Umbilical cord (tissue), 2 donors: ENCODE measurements around the gene C11orf91. TPM values are rescaled to one million over a fixed set of nuclear protein-coding genes. Genes with fewer than 3 reads are reported as not detected.
"Not testable (repeated sequence)": the region's sequence is repeated elsewhere in the genome, so short reads cannot be mapped to it uniquely, and the experiment has no call there.

Experiments used
- DNase-seq: peaks from one replicate; pipeline ENCODE4 v3.0.0-alpha.2; 2015; ENCODE audit warnings: low spot score
- total RNA-seq: library from RNA; depleted of rRNA; stranded (reverse); fragments of >200 nt; gene quantifications from one replicate; pipeline ENCODE4 v1.2.3, GENCODE V29; 2014; ENCODE audit warnings: low replicate concordance; ENCODE audit not compliant: insufficient read depth

The C11orf91 gene
- 2.2 TPM for total RNA-seq

- peak; percentile 98 for DNase-seq
Observed at GRCh38 chr11:33700502-33701271, at the start of gene C11orf91. Gene C11orf91 (minus strand): TSS chr11:33700826. CDS start chr11:33700740, 86 bp downstream.

GRCh38 chr11:33747979-33748378, 47.4 kb upstream of the C11orf91 start:
- DNase-seq: peak; percentile 79

GRCh38 chr11:33743291-33743690, 42.7 kb upstream of the C11orf91 start:
- DNase-seq: no peak

GRCh38 chr11:33742249-33742851, 41.7 kb upstream of the C11orf91 start:
- peak; percentile 30 for DNase-seq

GRCh38 chr11:33741806-33742205, 41.2 kb upstream of the C11orf91 start:
- no peak for DNase-seq

GRCh38 chr11:33737362-33737821, 36.8 kb upstream of the C11orf91 start:
- DNase-seq: no peak

GRCh38 chr11:33736148-33736812, 35.7 kb upstream of the C11orf91 start, which contains the start of gene CD59:
Gene CD59 (minus strand): TSS chr11:33736423. CDS start chr11:33722445, 13,978 bp downstream.
- DNase-seq: peak; percentile 95

GRCh38 chr11:33735271-33736147, 34.9 kb upstream of the C11orf91 start:
- DNase-seq: peak; percentile 40

- peak; percentile 13 for DNase-seq
Observed at GRCh38 chr11:33734441-33735270, 34.0 kb upstream of the C11orf91 start.

GRCh38 chr11:33733980-33734379, 33.4 kb upstream of the C11orf91 start:
- no peak for DNase-seq

GRCh38 chr11:33731723-33732531, 31.3 kb upstream of the C11orf91 start:
- no peak for DNase-seq

GRCh38 chr11:33730716-33731115, 30.1 kb upstream of the C11orf91 start:
- DNase-seq: no peak

- DNase-seq: not testable (repeated sequence)
Observed at GRCh38 chr11:33729072-33729664, 28.5 kb upstream of the C11orf91 start.

GRCh38 chr11:33727539-33727938, 26.9 kb upstream of the C11orf91 start:
- DNase-seq: not testable (repeated sequence)

GRCh38 chr11:33725496-33725895, 24.9 kb upstream of the C11orf91 start:
- no peak for DNase-seq

GRCh38 chr11:33724644-33725035, 24.0 kb upstream of the C11orf91 start:
- peak; percentile 55 for DNase-seq

GRCh38 chr11:33723238-33723881, 22.7 kb upstream of the C11orf91 start:
- no peak for DNase-seq

GRCh38 chr11:33722590-33723234, 22.1 kb upstream of the C11orf91 start:
- no peak for DNase-seq
